KMS-11 (cell line): Measurements from ENCODE around the gene CTRL.
A peak's percentile ranks its signal among the peaks of the same experiment; 100 is the strongest.

Source experiments
- H2AFZ ChIP-seq: fragments of 200-600 bp; sonication (generic); 2 replicates; pipeline ENCODE4 v1.6.1; 2016; ENCODE audit warnings: antibody characterized with exemption, mixed run types, low read depth
- H3K27ac ChIP-seq: fragments of 200-600 bp; sonication (generic); 2 replicates; pipeline ENCODE4 v1.6.1; 2016; ENCODE audit warnings: mild to moderate bottlenecking, mixed run types
- H3K27me3 ChIP-seq: fragments of 200-600 bp; sonication (generic); 2 replicates; pipeline ENCODE4 v1.6.1; 2017; ENCODE audit warnings: mild to moderate bottlenecking, low read depth, mixed run types, moderate library complexity; ENCODE audit not compliant: insufficient read depth
- H3K36me3 ChIP-seq: fragments of 200-600 bp; sonication (generic); 2 replicates; pipeline ENCODE4 v1.6.1; 2017; ENCODE audit warnings: mild to moderate bottlenecking, mixed run types; ENCODE audit not compliant: insufficient read depth
- H3K4me1 ChIP-seq: fragments of 200-600 bp; sonication (generic); 2 replicates; pipeline ENCODE4 v1.6.1; 2016; ENCODE audit warnings: mild to moderate bottlenecking, low read depth, mixed run types; ENCODE audit not compliant: poor library complexity, severe bottlenecking
- H3K4me2 ChIP-seq: fragments of 200-600 bp; sonication (generic); 2 replicates; pipeline ENCODE4 v1.7.0; 2016; ENCODE audit warnings: mild to moderate bottlenecking, mixed run types
- H3K4me3 ChIP-seq: fragments of 200-600 bp; sonication (generic); IDR thresholded peaks from 2 replicates; pipeline ENCODE4 v1.6.1; 2017; ENCODE audit warnings: low read depth, low read length, mixed read lengths; ENCODE audit not compliant: insufficient read depth
- H3K79me2 ChIP-seq: fragments of 200-600 bp; sonication (generic); 2 replicates; pipeline ENCODE4 v1.6.1; 2016; ENCODE audit warnings: low read depth, mixed run types; ENCODE audit not compliant: insufficient read depth
- H3K9ac ChIP-seq: fragments of 200-600 bp; sonication (generic); 2 replicates; pipeline ENCODE4 v1.6.1; 2016; ENCODE audit warnings: mild to moderate bottlenecking, mixed run types
- H4K20me1 ChIP-seq: fragments of 200-600 bp; sonication (generic); 2 replicates; pipeline ENCODE4 v1.6.1; 2016; ENCODE audit warnings: mild to moderate bottlenecking, mixed run types; ENCODE audit not compliant: insufficient read depth
- TF ChIP-seq, protein P1 (sequence below): fragments of 200-600 bp; sonication (generic); conservative IDR thresholded peaks from 2 replicates; pipeline ENCODE4 v1.6.1; 2017; ENCODE audit warnings: low read depth, mild to moderate bottlenecking, antibody characterized with exemption, low read length, moderate library complexity, mixed read lengths

Gene CTRL

DNA sequence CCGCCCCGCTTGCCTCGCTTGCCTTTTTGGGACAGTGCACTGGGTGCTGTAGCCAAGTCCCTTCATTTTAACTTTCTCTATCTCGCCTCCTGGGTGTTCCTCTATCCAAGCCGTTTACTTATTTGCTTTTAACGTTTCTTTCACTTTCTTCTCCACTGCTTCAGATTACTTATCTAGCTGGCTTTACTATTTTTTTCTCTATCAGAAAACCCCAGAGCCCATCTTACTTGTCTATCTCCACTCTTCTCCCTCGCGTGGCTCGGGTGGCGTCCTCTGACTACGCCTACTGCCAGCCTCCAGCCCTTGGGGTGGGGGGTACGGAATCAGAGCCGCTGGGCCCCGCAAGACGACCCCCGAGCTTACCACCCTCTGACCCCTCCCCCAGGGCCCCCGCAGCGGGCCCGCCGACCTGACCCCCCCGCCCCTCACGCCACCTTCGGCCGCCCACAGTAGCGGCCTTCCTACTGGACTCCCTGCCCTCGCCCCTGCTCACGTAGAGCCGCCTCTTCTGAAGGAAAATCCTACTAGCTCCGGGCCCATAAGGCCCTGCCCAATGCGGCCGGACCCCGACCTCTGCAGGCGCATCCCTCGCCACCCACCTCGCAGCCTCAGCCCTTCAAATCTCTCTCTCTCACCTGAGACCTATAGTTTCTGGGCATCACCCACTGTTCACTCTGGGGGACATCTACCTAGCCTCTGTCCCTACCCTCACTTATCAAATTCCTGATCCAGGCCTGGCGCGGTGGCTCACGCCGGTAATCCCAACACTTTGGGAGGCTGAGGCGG, 37.8 kb upstream of the CTRL start:
- Histone ChIP-seq H3K36me3 (no peaks in the 10 kb centered on the region), H2AFZ (peak overlapping the region; percentile 92), H4K20me1 (no peaks in the 10 kb centered on the region), H3K79me2 (no peaks in the 10 kb centered on the region), H3K27ac (no peak overlapping the region), H3K9ac (no peak overlapping the region), H3K27me3 (no peaks in the 10 kb centered on the region), H3K4me1 (peaks cover 36% of the 10 kb centered on the region), H3K4me2 (peak overlapping the region; percentile 81), H3K4me3 (no peak overlapping the region)
- TF ChIP-seq, protein P1, sequence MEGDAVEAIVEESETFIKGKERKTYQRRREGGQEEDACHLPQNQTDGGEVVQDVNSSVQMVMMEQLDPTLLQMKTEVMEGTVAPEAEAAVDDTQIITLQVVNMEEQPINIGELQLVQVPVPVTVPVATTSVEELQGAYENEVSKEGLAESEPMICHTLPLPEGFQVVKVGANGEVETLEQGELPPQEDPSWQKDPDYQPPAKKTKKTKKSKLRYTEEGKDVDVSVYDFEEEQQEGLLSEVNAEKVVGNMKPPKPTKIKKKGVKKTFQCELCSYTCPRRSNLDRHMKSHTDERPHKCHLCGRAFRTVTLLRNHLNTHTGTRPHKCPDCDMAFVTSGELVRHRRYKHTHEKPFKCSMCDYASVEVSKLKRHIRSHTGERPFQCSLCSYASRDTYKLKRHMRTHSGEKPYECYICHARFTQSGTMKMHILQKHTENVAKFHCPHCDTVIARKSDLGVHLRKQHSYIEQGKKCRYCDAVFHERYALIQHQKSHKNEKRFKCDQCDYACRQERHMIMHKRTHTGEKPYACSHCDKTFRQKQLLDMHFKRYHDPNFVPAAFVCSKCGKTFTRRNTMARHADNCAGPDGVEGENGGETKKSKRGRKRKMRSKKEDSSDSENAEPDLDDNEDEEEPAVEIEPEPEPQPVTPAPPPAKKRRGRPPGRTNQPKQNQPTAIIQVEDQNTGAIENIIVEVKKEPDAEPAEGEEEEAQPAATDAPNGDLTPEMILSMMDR = no peak

DNA sequence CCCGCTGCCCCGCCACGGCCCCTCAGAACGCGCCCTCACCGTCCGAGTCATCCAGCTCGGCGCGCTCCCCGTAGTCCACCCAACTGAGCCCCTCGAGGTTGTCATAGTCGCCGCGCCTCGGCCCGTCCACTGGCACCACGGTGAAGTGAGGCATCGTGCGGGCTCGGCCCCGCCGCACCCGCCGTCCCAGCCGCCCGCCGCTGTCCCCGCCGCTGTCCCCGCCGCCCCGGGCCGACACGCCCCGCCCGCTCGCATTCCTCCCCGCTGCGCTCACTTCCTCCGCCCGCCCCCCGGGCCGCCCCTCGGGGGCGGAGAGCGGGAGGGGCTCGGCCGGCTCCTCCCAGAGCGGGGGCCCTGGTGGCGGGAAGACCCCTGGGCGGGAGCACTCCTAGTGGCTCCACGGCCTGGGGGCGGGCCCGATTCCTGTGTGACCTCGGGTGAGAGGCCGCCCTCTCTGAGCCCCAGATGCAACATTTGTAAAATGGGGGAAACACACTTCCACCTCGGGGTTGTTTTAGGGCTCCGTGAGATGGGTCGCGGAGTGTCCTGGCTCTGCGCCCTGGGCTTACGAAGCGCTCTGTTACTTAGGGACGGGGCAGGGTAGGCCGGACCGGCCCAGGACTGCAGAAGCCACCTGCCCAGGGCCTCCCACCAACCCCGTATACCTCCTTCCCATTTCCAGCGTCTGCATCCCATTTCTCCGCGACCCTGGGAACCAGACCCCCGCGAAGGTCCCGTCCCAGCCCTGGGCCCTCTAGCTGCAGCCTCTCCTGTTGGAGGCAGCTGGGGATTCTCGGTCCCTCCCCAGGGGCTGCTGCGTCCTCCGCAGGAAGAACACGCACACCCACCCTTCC, 37.0 kb upstream of the CTRL start, which contains the start of gene SLC12A4:
Gene SLC12A4, minus strand, starts transcription at position 238 of the 854 bp plus-strand sequence. Its CDS starts 84 bp downstream, at position 154.
- Histone ChIP-seq H3K4me2 (peak within 1 kb of the TSS; percentile 81), H3K9ac (peak within 1 kb of the TSS; percentile 69; the same call in 1 of the 2 replicates), H3K4me3 (no peak within 1 kb of the TSS), H4K20me1 (no peaks in the 10 kb centered on the region), H3K4me1 (peaks cover 36% of the 10 kb centered on the region), H3K79me2 (no peaks in the 10 kb centered on the region), H3K36me3 (no peaks in the 10 kb centered on the region), H2AFZ (peak within 1 kb of the TSS; percentile 92), H3K27ac (no peak within 1 kb of the TSS), H3K27me3 (no peaks in the 10 kb centered on the region)
- TF ChIP-seq, protein P1 = no peak

DNA sequence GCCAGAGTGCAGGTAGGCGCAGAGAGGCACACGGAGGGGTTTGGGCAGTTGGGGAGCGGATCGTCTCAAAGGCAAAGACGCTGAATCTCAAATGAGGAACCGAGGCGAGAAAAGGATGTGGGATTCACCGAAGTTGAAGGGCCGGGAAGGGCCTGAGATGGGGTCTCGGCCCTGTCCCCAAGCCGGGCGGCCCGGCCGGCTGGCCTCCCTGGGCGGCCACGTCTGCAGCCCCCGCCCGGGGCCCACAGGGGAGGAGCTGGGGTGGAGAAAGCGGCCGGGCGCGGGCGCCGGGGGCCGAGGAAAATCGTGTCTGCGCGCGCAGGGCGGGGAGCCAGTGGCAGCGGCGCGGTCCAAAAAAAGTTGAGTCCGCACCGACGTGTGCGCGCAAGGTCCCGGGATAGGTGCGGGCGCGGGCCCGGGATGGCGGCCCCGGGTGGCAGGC, 36.3 kb upstream of the CTRL start:
- no peaks in the 10 kb centered on the region for H3K27me3 ChIP-seq
- H3K79me2 ChIP-seq = no peaks in the 10 kb centered on the region
- peak overlapping the region; percentile 79 for H3K4me2 ChIP-seq
- H3K9ac ChIP-seq = peak overlapping the region; percentile 69; the same call in 1 of the 2 replicates
- no peaks in the 10 kb centered on the region for H3K36me3 ChIP-seq
- H4K20me1 ChIP-seq = no peaks in the 10 kb centered on the region
- H3K27ac ChIP-seq = no peak overlapping the region
- H3K4me3 ChIP-seq = no peak overlapping the region
- TF ChIP-seq, protein P1 = no peak
- H3K4me1 ChIP-seq = peaks cover 42% of the 10 kb centered on the region
- H2AFZ ChIP-seq = peak overlapping the region; percentile 92

DNA sequence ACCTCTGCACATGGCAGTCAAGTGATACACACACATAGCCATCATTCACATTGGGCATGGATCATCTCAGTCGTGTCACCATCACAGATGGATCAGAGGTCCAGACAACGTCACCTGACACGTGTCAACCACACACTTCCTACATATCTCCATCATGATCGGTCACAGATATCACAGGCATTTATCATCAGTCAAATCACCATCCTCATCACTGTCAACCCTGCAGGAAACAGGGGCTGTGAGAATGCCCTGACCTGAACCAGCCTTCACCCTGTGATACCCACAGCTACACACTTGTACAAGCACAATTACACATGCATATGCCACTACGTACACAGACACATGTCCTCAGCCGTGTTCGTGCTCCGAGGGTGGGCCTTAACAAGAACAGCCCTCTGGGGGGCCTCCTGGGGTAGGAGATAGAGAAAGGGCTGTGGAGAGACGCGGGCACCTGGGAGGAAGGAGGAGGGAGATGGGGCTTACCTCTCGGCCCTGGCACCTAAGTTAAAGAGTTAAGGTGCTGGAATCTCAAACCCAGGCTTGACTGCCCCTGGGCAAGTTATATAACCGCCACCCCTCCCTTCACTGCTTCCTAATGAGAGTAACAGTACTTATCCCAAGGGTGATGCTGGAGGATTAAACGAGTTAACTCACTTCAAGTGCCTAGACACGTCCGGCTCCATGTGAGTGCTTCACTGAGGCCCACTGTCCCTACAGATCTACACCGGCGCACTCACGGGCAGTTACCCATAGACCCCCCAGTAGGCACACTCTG, 35.7 kb upstream of the CTRL start:
- Histone ChIP-seq H3K79me2 (no peaks in the 10 kb centered on the region), H2AFZ (peak overlapping the region; percentile 92), H3K4me3 (no peak overlapping the region), H3K36me3 (no peaks in the 10 kb centered on the region), H3K27me3 (no peaks in the 10 kb centered on the region), H3K4me2 (peak overlapping the region; percentile 79), H3K9ac (peak overlapping the region; percentile 69; the same call in 1 of the 2 replicates), H3K4me1 (peaks cover 48% of the 10 kb centered on the region), H3K27ac (no peak overlapping the region), H4K20me1 (no peaks in the 10 kb centered on the region)
- TF ChIP-seq, protein P1 = no peak
